ENCODE measurements around the gene RNF145. TPM values are rescaled to one million over a fixed set of nuclear protein-coding genes. Genes with fewer than 3 reads are reported as not detected.
A peak's percentile ranks its signal among the peaks of the same experiment; 100 is the strongest.

RNF145 gene
- total and polyA plus RNA-seq, 10 of the 15 experiments (the other 5 are each of a cell fraction or from before 2014, with no cell fraction given): 9.7 to 58.1 (median 38.2) TPM

DNA sequence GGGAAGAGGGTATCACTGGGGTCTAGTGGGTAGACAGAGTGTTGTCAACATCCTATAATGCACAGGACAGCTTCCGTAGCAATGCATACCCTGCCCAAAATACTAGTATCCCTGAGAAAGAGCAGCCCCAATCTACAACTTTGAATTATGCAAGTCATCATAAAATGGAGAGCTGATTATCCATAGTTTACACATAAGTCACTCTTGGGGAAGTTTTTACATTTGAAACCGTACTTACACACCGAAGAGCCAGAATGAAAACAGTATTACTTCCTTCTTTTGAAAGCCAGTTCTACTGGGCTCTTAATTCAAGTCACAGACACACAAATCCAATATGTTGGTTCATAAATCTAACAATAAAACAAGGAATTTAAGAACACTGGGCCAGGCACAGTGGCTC lies 21.6 kb downstream of the RNF145 start:
- SMC1A ChIA-PET (ENCODE audit: uncharacterized antibody, unreplicated experiment): interaction anchor here (0.7 to 2.2 kb wide), 5 partner anchors 10 to 19 kb away, joined by 3 to 8 read pairs (median 5); no protein-coding TSS in a partner anchor
- H3K9ac ChIP-seq (ENCODE audit: control insufficient read depth, insufficient read depth, low read length): no peak overlapping the region
- peaks cover 56% of the 10 kb centered on the region for H3K79me2 ChIP-seq (ENCODE audit: control insufficient read depth, insufficient read depth, low read length)
- peaks cover 4 to 18% of the 10 kb centered on the region in 2 experiments; a peak in 3 of 4 replicates for H3K36me3 ChIP-seq (ENCODE audit: control insufficient read depth in 2 of 2, insufficient read depth in 2 of 2, low read length in 1 of 2)
- DNase-seq (ENCODE audit: low read depth, low spot score) (no peak), ATAC-seq (peak; percentile 42), FAIRE-seq (no peak)
- POLR2A ChIA-PET: interaction anchor here (2.6 to 3.9 kb wide), 2 partner anchors 10 to 20 kb away, joined by 8 to 24 read pairs; no protein-coding TSS in a partner anchor
- no peak overlapping the region for H2AFZ ChIP-seq (ENCODE audit: control insufficient read depth, low read depth, low read length)
- 82% methylated on average over 3 of the region's 3 CpGs for WGBS (ENCODE audit: insufficient coverage, insufficient replicate concordance, low lambda C conversion rate, missing lambda C conversion rate)
- BruUV-seq (replicated peaks): no TSS peak
- H3K4me1 ChIP-seq (ENCODE audit: control insufficient read depth, insufficient read depth, low read length): no peaks in the 10 kb centered on the region
- TF ChIP-seq LARP7 (IDR thresholded peaks at IDR 0.05) (no peak), CBX5 (IDR thresholded peaks at IDR 0.05; ENCODE audit: low read depth) (no peak), ZSCAN29 (IDR thresholded peaks at IDR 0.05) (no peak), ZNF274 (IDR thresholded peaks at IDR 0.05; ENCODE audit: insufficient read depth, insufficient read length) (no peak), RBBP5 (conservative IDR thresholded peaks at IDR 0.05) (no peak), NR2F1 (conservative IDR thresholded peaks at IDR 0.05) (no peak)
- TF ChIP-seq, protein P1, sequence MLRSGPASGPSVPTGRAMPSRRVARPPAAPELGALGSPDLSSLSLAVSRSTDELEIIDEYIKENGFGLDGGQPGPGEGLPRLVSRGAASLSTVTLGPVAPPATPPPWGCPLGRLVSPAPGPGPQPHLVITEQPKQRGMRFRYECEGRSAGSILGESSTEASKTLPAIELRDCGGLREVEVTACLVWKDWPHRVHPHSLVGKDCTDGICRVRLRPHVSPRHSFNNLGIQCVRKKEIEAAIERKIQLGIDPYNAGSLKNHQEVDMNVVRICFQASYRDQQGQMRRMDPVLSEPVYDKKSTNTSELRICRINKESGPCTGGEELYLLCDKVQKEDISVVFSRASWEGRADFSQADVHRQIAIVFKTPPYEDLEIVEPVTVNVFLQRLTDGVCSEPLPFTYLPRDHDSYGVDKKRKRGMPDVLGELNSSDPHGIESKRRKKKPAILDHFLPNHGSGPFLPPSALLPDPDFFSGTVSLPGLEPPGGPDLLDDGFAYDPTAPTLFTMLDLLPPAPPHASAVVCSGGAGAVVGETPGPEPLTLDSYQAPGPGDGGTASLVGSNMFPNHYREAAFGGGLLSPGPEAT (IDR thresholded peaks at IDR 0.05; ENCODE audit: low read depth): no peak
- TF ChIP-seq, protein P2, sequence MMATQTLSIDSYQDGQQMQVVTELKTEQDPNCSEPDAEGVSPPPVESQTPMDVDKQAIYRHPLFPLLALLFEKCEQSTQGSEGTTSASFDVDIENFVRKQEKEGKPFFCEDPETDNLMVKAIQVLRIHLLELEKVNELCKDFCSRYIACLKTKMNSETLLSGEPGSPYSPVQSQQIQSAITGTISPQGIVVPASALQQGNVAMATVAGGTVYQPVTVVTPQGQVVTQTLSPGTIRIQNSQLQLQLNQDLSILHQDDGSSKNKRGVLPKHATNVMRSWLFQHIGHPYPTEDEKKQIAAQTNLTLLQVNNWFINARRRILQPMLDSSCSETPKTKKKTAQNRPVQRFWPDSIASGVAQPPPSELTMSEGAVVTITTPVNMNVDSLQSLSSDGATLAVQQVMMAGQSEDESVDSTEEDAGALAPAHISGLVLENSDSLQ (IDR thresholded peaks at IDR 0.05): no peak
- TF ChIP-seq, protein P3, sequence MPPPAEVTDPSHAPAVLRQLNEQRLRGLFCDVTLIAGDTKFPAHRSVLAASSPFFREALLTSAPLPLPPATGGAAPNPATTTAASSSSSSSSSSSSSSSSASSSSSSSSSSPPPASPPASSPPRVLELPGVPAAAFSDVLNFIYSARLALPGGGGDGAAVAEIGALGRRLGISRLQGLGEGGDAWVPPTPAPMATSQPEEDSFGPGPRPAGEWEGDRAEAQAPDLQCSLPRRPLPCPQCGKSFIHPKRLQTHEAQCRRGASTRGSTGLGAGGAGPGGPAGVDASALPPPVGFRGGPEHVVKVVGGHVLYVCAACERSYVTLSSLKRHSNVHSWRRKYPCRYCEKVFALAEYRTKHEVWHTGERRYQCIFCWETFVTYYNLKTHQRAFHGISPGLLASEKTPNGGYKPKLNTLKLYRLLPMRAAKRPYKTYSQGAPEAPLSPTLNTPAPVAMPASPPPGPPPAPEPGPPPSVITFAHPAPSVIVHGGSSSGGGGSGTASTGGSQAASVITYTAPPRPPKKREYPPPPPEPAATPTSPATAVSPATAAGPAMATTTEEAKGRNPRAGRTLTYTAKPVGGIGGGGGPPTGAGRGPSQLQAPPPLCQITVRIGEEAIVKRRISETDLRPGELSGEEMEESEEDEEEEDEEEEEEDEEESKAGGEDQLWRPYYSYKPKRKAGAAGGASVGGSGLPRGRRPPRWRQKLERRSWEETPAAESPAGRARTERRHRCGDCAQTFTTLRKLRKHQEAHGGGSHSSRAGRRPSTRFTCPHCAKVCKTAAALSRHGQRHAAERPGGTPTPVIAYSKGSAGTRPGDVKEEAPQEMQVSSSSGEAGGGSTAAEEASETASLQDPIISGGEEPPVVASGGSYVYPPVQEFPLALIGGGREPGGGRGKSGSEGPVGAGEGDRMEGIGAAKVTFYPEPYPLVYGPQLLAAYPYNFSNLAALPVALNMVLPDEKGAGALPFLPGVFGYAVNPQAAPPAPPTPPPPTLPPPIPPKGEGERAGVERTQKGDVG (CRISPR knock-in tag; IDR thresholded peaks at IDR 0.05): no peak
- H3K27me3 ChIP-seq (replicated peaks in 1 of 2; ENCODE audit: control insufficient read depth in 2 of 2, insufficient read depth in 2 of 2, low read length in 1 of 2): no peaks in the 10 kb centered on the region
- H3K4me2 ChIP-seq (ENCODE audit: control insufficient read depth, insufficient read depth): no peak overlapping the region; the same call in 1 of the 2 replicates
- H3K27ac ChIP-seq (ENCODE audit: control insufficient read depth, insufficient read depth): 0 out of 2 replicates have a peak overlapping the region, but pooled peaks have one; percentile 6
- H3K4me3 ChIP-seq: no peak overlapping the region
- no peaks in the 10 kb centered on the region; the same call in 2 of the 3 replicates for H3K9me3 ChIP-seq (replicated peaks; ENCODE audit: control insufficient read depth, insufficient read depth, low read length)
- in situ Hi-C loops (cut with MboI) (no loop called here), intact Hi-C loops (cut with micrococcal nuclease; ENCODE audit: unreplicated experiment) (no loop called here)
- RAD21 ChIA-PET (ENCODE audit: unreplicated experiment): interaction anchor here (0.7 kb wide), 1 partner anchor 17 kb away, joined by 4 read pairs; no protein-coding TSS in a partner anchor
- CTCF ChIA-PET: interaction anchor here (1.0 to 2.0 kb wide), 4 partner anchors 9 to 20 kb away, joined by 3 to 13 read pairs (median 4); no protein-coding TSS in a partner anchor
- H4K20me1 ChIP-seq (ENCODE audit: control insufficient read depth, insufficient read depth): no peaks in the 10 kb centered on the region
